OCI-LY1 (cell line): ENCODE measurements around the gene SCRN1.

ENCODE experiments used
- CTCF ChIP-seq: fragments of 200-600 bp; sonication (generic), shearing (Covaris generic); IDR thresholded peaks from 2 replicates; pipeline ENCODE4 v1.5.1; 2017; ENCODE audit warnings: mild to moderate bottlenecking, antibody characterized with exemption, low read length, moderate library complexity, mixed read lengths
- EZH2 ChIP-seq: fragments of 200-600 bp; sonication (generic), shearing (Covaris generic); IDR thresholded peaks from 2 replicates; pipeline ENCODE4 v1.8.0; 2017; ENCODE audit warnings: borderline replicate concordance, mixed run types, mild to moderate bottlenecking, antibody characterized with exemption, low read length, moderate library complexity, mixed read lengths

- TF ChIP-seq CTCF (no peak), EZH2 (no peak)
These were observed 27.6 kb downstream of the SCRN1 start for GRCh38 chr7:29962035-29962434.
